C4-2B (cell line): ENCODE results near the gene EPB41.

Experiments used
- H3K27ac ChIP-seq: fragments of 450-650 bp; 2 replicates; pipeline ENCODE4 v1.5.1; 2017
- CTCF ChIP-seq: fragments of 450-650 bp; conservative IDR thresholded peaks from 2 replicates; pipeline ENCODE4 v1.5.1; 2017; ENCODE audit warnings: mild to moderate bottlenecking
- ZFX ChIP-seq: fragments of 450-650 bp; IDR thresholded peaks from 2 replicates; pipeline ENCODE4 v1.6.1; 2017

EPB41 gene

GRCh38 chr1:28927648-28928313 lies 13.4 kb downstream of the EPB41 start:
- TF ChIP-seq CTCF (no peak), ZFX (no peak)
- H3K27ac ChIP-seq, result no peak overlapping the region

- H3K27ac ChIP-seq, result no peak overlapping the region
- TF ChIP-seq CTCF (no peak), ZFX (no peak)
These were observed 14.1 kb downstream of the EPB41 start for GRCh38 chr1:28928314-28928941.

- no peak overlapping the region for H3K27ac ChIP-seq
- TF ChIP-seq CTCF (no peak), ZFX (no peak)
These were observed 18.9 kb downstream of the EPB41 start for GRCh38 chr1:28933277-28933676.

- no peak overlapping the region for H3K27ac ChIP-seq
- TF ChIP-seq ZFX (no peak), CTCF (no peak)
These were observed 19.5 kb downstream of the EPB41 start for GRCh38 chr1:28933918-28934317.

DNA sequence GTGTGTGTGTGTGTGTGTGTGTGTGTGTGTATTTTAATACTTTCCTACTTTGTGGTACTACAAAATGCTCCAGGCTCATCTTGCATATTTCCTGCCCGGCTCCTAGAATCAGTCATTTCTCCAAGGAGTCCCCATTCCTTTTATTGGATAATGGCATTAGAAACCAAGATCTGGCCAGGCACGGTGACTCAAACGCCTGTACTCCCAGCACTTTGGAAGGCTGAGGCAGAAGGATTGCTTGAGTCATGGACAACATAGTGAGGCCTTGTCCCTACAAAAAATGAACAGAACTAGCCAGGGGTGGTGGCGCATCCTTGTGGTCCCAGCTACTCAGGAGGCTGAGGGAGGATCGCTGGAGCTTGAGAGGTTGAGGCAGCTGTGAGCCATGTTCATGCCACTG lies 20.3 kb downstream of the EPB41 start:
- no peak overlapping the region for H3K27ac ChIP-seq
- TF ChIP-seq CTCF, result no peak
- no peak for TF ChIP-seq ZFX

- TF ChIP-seq CTCF (no peak), ZFX (no peak)
- H3K27ac ChIP-seq, result no peak overlapping the region
These were observed 20.9 kb downstream of the EPB41 start for GRCh38 chr1:28935293-28935692.

DNA sequence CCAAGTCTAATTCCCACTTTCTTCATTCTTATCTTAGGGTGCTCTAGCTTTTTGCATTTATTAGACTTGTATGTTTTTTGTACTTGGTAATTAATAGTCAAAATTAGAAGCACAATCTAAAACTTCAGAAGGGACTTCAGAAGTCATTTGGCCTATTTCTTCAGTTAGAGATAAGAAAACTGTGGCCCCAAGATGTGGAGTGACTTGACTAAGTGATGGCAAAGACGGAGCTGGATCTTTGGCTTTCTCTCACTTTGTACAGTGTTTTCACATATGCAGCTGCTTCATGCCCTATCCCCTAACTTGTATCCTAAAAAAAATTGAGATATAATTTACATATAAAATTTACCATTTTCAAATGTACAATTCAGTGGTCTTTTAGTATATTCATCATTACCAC lies 21.7 kb downstream of the EPB41 start:
- TF ChIP-seq ZFX, result no peak
- no peak for TF ChIP-seq CTCF
- H3K27ac ChIP-seq, result no peak overlapping the region
